HG03095 (cell line): ENCODE results near the gene HNF1B.

Experiments
- ATAC-seq: cut with Tn5 transposase; IDR thresholded peaks from one replicate; pipeline ENCODE4 v1.9.1; 2021; ENCODE audit warnings: moderate library complexity; ENCODE audit not compliant: unreplicated experiment

Gene HNF1B

GRCh38 chr17:37737971-37738370, 6.9 kb downstream of the HNF1B start:
- no peak for ATAC-seq

GRCh38 chr17:37737081-37737480, 7.8 kb downstream of the HNF1B start:
- ATAC-seq: no peak

- ATAC-seq: no peak
Observed at GRCh38 chr17:37736428-37736827, 8.4 kb downstream of the HNF1B start.

GRCh38 chr17:37735165-37735564, 9.7 kb downstream of the HNF1B start:
- no peak for ATAC-seq

GRCh38 chr17:37732316-37732715, 12.5 kb downstream of the HNF1B start:
- no peak for ATAC-seq

GRCh38 chr17:37731056-37731455, 13.8 kb downstream of the HNF1B start:
- no peak for ATAC-seq

GRCh38 chr17:37729905-37730304, 15.0 kb downstream of the HNF1B start:
- no peak for ATAC-seq

- no peak for ATAC-seq
Observed at GRCh38 chr17:37726891-37727675, 17.8 kb downstream of the HNF1B start.

GRCh38 chr17:37726248-37726647, 18.6 kb downstream of the HNF1B start:
- ATAC-seq: no peak

- ATAC-seq: no peak
Observed at GRCh38 chr17:37725601-37726146, 19.2 kb downstream of the HNF1B start.

- no peak for ATAC-seq
Observed at GRCh38 chr17:37725021-37725595, 19.8 kb downstream of the HNF1B start.

- ATAC-seq: no peak
Observed at GRCh38 chr17:37720989-37721388, 23.9 kb downstream of the HNF1B start.

- no peak for ATAC-seq
Observed at GRCh38 chr17:37719866-37720265, 25.0 kb downstream of the HNF1B start.

GRCh38 chr17:37718324-37719048, 26.4 kb downstream of the HNF1B start:
- no peak for ATAC-seq

- no peak for ATAC-seq
Observed at GRCh38 chr17:37717627-37718323, 27.1 kb downstream of the HNF1B start.

GRCh38 chr17:37714897-37715296, 30.0 kb downstream of the HNF1B start:
- ATAC-seq: no peak

GRCh38 chr17:37713624-37714023, 31.2 kb downstream of the HNF1B start:
- no peak for ATAC-seq

GRCh38 chr17:37713028-37713431, 31.8 kb downstream of the HNF1B start:
- ATAC-seq: no peak

GRCh38 chr17:37711113-37711512, 33.7 kb downstream of the HNF1B start:
- no peak for ATAC-seq

GRCh38 chr17:37710344-37710886, 34.4 kb downstream of the HNF1B start:
- ATAC-seq: no peak
